Esophagus muscularis mucosa (tissue), 4 donors: ENCODE results near the gene DOCK11.

ENCODE experiments used
- CTCF ChIP-seq, 3 experiments: fragments of 200-600 bp in 2 of 3; fragments of 450-650 bp in 1 of 3; sonication (generic) in 2 of 3; IDR thresholded peaks; one replicate each; pipeline ENCODE4 v1.5.1; 2017 to 2019; ENCODE audit warnings: antibody characterized with exemption in 3 of 3, mild to moderate bottlenecking in 2 of 3, moderate library complexity in 1 of 3
- EP300 ChIP-seq: sonication (generic); formaldehyde crosslinking; IDR thresholded peaks from one replicate; pipeline ENCODE4 v1.6.1; 2017; ENCODE audit warnings: antibody characterized with exemption
- POLR2A ChIP-seq: fragments of 450-650 bp; IDR thresholded peaks from one replicate; pipeline ENCODE4 v1.6.1; 2017; ENCODE audit warnings: antibody characterized with exemption, moderate library complexity, mild to moderate bottlenecking, low read depth
- POLR2AphosphoS5 ChIP-seq, 2 donors: sonication (generic); formaldehyde crosslinking; IDR thresholded peaks; one replicate each; pipeline ENCODE4 v1.6.1; 2017; ENCODE audit warnings: antibody characterized with exemption in 2 of 2

DNA sequence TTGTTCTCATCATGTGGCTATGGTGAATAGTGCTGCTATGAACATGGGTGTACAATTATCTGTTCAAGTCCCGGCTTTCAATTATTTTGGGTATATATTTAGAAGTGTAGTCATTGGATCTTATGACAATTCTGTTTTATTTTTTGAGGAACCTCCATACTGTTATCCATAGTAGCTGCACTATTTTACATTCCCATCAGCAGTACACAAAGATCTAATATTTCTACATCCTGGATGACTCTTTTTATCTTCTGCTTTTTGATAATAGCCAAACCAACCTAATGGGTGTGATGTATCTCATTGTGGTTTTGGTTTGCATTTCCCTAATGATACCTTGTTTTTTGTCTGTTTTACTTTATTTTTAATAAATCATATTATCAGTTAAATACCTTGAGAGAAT is 218.9 kb downstream of the DOCK11 start:
- no peak for TF ChIP-seq CTCF (IDR thresholded peaks at IDR 0.05)
- TF ChIP-seq POLR2A, result no peak
- no peak for TF ChIP-seq POLR2AphosphoS5 (IDR thresholded peaks at IDR 0.05)
- TF ChIP-seq EP300, result no peak
